HCT116 (cell line): Measurements from ENCODE around the gene MYADM. TPM values are rescaled to one million over a fixed set of nuclear protein-coding genes. Genes with fewer than 3 reads are reported as not detected.

Experiments used
- EZH2 ChIP-seq: fragments of 200-600 bp; sonication (generic); IDR thresholded peaks from 2 replicates; pipeline ENCODE4 v1.6.1; 2017; ENCODE audit warnings: antibody characterized with exemption, mixed run types
- JUND ChIP-seq: IDR thresholded peaks from 2 replicates; pipeline ENCODE4 v1.6.1; 2012
- MAX ChIP-seq: IDR thresholded peaks from 2 replicates; pipeline ENCODE4 v1.6.1; 2012
- SIN3A ChIP-seq: IDR thresholded peaks from 2 replicates; pipeline ENCODE4 v1.6.1; 2012; ENCODE audit warnings: low read depth
- YY1 ChIP-seq: IDR thresholded peaks from 2 replicates; pipeline ENCODE4 v1.6.1; 2011; ENCODE audit warnings: low read length, low read depth, moderate library complexity, mild to moderate bottlenecking; ENCODE audit not compliant: insufficient replicate concordance; ENCODE audit errors: extremely low read depth
- ZFX ChIP-seq: fragments of 450-650 bp; IDR thresholded peaks from 2 replicates; pipeline ENCODE4 v1.6.1; 2017
- ZNF274 ChIP-seq: fragments of 200-500 bp; sonication (Bioruptor generic); IDR thresholded peaks from 2 replicates; pipeline ENCODE4 v1.6.1; 2014; ENCODE audit warnings: mild to moderate bottlenecking, low read depth, low read length, inconsistent platforms
- total RNA-seq: library from RNA; stranded (reverse); gene quantifications from one replicate; pipeline ENCODE4 v1.2.1, GENCODE V29; 2021; ENCODE audit not compliant: unreplicated experiment
- TF ChIP-seq, protein P1 (sequence below): IDR thresholded peaks from 2 replicates; pipeline ENCODE4 v1.6.1; 2012; ENCODE audit warnings: low read depth
- TF ChIP-seq, protein P2 (sequence below): IDR thresholded peaks from 2 replicates; pipeline ENCODE4 v1.6.1; 2011; ENCODE audit warnings: mild to moderate bottlenecking, low read length, moderate library complexity; ENCODE audit not compliant: insufficient replicate concordance; ENCODE audit errors: extremely low read depth

Gene MYADM
- total RNA-seq, 1 experiment from 2014 or later, result 79.6 TPM

DNA sequence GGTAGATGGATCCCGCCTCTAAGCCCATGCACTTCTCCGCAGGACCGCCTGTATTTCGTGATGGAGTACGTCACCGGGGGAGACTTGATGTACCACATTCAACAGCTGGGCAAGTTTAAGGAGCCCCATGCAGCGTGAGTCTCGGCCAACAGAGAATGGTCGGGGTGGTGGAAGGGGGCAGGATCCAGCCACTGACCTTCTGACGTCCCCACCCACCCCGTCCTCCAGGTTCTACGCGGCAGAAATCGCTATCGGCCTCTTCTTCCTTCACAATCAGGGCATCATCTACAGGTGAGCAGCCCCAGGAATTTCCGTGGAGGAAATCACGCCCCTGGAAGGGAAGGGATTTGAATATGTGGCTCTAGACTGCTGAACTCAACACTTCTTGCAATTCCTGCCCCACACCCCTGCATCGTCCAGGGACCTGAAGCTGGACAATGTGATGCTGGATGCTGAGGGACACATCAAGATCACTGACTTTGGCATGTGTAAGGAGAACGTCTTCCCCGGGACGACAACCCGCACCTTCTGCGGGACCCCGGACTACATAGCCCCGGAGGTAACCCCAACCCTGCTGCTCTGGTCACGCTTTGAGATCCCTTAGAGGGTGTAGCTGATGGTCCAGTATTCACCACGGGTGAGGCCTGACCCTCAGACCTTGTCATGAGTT is 32.6 kb downstream of the MYADM start (continued):
- TF ChIP-seq, protein P1, sequence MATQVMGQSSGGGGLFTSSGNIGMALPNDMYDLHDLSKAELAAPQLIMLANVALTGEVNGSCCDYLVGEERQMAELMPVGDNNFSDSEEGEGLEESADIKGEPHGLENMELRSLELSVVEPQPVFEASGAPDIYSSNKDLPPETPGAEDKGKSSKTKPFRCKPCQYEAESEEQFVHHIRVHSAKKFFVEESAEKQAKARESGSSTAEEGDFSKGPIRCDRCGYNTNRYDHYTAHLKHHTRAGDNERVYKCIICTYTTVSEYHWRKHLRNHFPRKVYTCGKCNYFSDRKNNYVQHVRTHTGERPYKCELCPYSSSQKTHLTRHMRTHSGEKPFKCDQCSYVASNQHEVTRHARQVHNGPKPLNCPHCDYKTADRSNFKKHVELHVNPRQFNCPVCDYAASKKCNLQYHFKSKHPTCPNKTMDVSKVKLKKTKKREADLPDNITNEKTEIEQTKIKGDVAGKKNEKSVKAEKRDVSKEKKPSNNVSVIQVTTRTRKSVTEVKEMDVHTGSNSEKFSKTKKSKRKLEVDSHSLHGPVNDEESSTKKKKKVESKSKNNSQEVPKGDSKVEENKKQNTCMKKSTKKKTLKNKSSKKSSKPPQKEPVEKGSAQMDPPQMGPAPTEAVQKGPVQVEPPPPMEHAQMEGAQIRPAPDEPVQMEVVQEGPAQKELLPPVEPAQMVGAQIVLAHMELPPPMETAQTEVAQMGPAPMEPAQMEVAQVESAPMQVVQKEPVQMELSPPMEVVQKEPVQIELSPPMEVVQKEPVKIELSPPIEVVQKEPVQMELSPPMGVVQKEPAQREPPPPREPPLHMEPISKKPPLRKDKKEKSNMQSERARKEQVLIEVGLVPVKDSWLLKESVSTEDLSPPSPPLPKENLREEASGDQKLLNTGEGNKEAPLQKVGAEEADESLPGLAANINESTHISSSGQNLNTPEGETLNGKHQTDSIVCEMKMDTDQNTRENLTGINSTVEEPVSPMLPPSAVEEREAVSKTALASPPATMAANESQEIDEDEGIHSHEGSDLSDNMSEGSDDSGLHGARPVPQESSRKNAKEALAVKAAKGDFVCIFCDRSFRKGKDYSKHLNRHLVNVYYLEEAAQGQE, result no peak
- TF ChIP-seq ZNF274, result no peak
- TF ChIP-seq JUND, result no peak
- no peak for TF ChIP-seq EZH2
- no peak for TF ChIP-seq ZFX
- TF ChIP-seq MAX, result no peak
- TF ChIP-seq SIN3A, result no peak
- no peak for TF ChIP-seq YY1
- TF ChIP-seq, protein P2, sequence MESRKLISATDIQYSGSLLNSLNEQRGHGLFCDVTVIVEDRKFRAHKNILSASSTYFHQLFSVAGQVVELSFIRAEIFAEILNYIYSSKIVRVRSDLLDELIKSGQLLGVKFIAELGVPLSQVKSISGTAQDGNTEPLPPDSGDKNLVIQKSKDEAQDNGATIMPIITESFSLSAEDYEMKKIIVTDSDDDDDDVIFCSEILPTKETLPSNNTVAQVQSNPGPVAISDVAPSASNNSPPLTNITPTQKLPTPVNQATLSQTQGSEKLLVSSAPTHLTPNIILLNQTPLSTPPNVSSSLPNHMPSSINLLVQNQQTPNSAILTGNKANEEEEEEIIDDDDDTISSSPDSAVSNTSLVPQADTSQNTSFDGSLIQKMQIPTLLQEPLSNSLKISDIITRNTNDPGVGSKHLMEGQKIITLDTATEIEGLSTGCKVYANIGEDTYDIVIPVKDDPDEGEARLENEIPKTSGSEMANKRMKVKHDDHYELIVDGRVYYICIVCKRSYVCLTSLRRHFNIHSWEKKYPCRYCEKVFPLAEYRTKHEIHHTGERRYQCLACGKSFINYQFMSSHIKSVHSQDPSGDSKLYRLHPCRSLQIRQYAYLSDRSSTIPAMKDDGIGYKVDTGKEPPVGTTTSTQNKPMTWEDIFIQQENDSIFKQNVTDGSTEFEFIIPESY, result no peak
